Measurements from ENCODE around the gene ALDH3B2.

DNA sequence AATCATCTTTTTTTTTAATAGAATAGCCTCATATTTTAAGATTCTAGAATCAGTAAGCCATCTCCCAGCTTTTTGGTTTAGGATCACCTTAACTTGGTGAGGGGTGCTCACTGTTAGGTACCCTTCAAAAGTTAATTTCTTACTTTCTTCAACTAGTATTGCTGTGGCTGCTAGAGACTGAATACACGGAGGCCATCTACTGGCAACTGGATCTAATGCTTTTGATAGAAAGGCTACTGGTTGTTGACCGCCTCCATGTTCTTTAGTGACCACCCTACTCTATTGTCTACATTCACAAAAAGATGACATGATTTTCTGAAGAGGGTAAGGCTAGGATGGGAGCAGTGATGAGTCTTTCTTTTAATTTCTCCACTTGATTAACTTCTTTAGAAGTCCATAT is 16.7 kb upstream of the ALDH3B2 start:
- TF ChIP-seq, protein P1, sequence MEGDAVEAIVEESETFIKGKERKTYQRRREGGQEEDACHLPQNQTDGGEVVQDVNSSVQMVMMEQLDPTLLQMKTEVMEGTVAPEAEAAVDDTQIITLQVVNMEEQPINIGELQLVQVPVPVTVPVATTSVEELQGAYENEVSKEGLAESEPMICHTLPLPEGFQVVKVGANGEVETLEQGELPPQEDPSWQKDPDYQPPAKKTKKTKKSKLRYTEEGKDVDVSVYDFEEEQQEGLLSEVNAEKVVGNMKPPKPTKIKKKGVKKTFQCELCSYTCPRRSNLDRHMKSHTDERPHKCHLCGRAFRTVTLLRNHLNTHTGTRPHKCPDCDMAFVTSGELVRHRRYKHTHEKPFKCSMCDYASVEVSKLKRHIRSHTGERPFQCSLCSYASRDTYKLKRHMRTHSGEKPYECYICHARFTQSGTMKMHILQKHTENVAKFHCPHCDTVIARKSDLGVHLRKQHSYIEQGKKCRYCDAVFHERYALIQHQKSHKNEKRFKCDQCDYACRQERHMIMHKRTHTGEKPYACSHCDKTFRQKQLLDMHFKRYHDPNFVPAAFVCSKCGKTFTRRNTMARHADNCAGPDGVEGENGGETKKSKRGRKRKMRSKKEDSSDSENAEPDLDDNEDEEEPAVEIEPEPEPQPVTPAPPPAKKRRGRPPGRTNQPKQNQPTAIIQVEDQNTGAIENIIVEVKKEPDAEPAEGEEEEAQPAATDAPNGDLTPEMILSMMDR (IDR thresholded peaks at IDR 0.05): peak; percentile 23; the same call in 1 of the 2 replicates
- no peak for TF ChIP-seq CHD2 (IDR thresholded peaks at IDR 0.05; ENCODE audit: low read length, partially characterized antibody)
- no peak for TF ChIP-seq POLR2AphosphoS5 (IDR thresholded peaks at IDR 0.05; ENCODE audit: low read depth, low read length)
- TF ChIP-seq, protein P2, sequence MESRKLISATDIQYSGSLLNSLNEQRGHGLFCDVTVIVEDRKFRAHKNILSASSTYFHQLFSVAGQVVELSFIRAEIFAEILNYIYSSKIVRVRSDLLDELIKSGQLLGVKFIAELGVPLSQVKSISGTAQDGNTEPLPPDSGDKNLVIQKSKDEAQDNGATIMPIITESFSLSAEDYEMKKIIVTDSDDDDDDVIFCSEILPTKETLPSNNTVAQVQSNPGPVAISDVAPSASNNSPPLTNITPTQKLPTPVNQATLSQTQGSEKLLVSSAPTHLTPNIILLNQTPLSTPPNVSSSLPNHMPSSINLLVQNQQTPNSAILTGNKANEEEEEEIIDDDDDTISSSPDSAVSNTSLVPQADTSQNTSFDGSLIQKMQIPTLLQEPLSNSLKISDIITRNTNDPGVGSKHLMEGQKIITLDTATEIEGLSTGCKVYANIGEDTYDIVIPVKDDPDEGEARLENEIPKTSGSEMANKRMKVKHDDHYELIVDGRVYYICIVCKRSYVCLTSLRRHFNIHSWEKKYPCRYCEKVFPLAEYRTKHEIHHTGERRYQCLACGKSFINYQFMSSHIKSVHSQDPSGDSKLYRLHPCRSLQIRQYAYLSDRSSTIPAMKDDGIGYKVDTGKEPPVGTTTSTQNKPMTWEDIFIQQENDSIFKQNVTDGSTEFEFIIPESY (IDR thresholded peaks at IDR 0.05; ENCODE audit: borderline replicate concordance, low read depth): no peak
- no peak for TF ChIP-seq TAF1 (IDR thresholded peaks at IDR 0.05; ENCODE audit: borderline replicate concordance, low read depth, low read length)
- TF ChIP-seq, protein P3, sequence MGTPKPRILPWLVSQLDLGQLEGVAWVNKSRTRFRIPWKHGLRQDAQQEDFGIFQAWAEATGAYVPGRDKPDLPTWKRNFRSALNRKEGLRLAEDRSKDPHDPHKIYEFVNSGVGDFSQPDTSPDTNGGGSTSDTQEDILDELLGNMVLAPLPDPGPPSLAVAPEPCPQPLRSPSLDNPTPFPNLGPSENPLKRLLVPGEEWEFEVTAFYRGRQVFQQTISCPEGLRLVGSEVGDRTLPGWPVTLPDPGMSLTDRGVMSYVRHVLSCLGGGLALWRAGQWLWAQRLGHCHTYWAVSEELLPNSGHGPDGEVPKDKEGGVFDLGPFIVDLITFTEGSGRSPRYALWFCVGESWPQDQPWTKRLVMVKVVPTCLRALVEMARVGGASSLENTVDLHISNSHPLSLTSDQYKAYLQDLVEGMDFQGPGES (IDR thresholded peaks at IDR 0.05; ENCODE audit: low read depth, low read length): no peak
- TF ChIP-seq SMC3 (IDR thresholded peaks at IDR 0.05; ENCODE audit: low read depth, low read length): no peak

Measured in SK-N-SH (cell line).